Occipital lobe (tissue), 2 donors: Measurements from ENCODE around the gene PNPLA5. TPM values are rescaled to one million over a fixed set of nuclear protein-coding genes. Genes with fewer than 3 reads are reported as not detected.

Experiments used
- DNase-seq: peaks from one replicate; lab custom pipeline; 2025; lab: John Stamatoyannopoulos, UW
- total RNA-seq: library from RNA; depleted of rRNA; stranded (reverse); fragments of >200 nt; gene quantifications from one replicate; pipeline ENCODE4 v1.2.3, GENCODE V29; 2014

The PNPLA5 gene
- total RNA-seq, 1 donor from 2014 or later: not detected

DNA sequence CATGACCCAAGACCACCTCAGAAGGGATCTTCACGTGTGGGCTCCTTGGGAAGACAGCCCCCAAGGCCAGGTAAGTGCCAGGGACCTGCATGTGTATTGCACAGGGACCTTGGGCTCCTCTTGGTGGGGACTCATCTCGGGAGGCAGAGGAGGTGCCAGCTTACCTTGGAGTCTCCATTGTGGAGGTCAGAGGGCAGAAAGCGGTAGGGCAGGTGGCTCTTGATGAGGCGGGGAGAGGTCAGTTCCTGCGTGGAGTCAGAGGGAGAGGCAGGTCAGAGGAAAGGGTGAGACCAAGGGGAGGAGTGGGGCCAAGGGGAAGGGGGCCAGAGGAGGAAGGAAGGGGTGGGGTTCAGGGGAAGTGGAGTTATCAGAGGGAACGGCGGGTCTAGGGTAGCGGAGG lies 52.0 kb downstream of the PNPLA5 start:
- no peak for DNase-seq

GRCh38 chr22:43838571-43839307 lies 53.1 kb downstream of the PNPLA5 start:
- DNase-seq: no peak

GRCh38 chr22:43838161-43838560 lies 53.7 kb downstream of the PNPLA5 start:
- no peak for DNase-seq

DNA sequence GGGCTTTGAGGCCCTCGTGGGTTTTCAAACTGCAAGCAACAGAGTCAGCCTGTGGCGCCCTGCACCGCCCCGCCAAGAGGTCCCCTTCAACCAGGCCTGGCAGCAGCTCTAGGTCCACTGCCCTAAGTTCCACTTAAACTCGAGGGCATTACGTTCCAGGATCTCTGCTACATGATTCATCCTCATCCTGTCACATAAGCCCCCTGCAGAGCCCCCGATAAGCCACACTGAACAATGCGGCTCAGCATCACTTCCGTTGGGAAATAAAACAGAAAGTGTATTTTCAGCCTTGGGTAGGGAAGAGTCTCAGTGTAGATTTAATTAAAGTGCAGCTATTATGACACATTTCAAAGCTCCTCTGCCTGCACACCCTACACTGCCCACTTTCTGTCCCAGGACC lies 54.1 kb downstream of the PNPLA5 start:
- no peak for DNase-seq

- DNase-seq: no peak
Observed at GRCh38 chr22:43835736-43836135, 56.1 kb downstream of the PNPLA5 start.

GRCh38 chr22:43835166-43835565 lies 56.6 kb downstream of the PNPLA5 start:
- DNase-seq: no peak

DNA sequence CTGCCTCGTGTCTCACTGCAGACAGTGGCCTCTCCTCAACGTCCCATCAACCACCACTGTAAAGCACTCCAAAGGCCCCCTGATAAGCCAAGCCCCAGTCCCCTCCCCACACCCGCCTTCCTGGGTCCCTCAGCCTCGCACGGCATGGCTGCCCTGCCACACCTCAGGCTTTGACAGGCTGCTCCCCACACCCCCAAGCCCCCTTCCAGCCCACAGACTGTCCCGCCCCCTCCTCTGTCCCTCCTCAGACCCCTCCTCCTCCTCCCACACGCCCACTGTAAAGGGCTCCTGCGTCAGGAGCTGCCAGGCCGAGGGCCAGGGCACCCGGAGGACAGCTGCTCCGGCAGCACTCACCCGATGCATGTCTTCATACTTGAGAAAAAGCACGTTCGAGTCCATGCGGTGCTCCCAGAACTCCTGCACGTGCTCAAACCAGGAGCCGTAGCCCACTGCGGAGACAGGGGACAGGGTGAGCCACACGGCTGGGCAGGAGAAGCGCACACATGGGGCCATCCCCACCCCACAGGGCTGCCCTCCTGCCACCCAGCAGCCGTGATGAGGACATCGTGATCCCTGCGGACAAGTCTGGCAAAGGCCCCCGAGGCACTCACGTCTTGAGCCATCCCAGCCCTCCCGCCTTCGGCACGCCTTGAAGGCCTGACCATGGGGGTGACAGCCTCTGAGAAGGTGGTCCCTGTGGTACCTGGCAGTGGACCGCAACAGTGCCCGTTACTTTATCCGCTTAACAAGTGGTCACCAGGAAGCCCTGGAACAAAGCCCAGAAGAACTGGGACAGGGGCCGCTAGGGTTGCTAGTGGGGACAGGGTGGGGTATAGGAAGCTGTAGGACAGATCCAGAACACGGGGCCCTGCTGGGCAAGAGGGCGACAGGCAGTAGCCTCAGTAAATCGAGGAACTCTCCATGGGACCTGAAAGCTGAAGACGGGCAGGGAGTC lies 58.2 kb downstream of the PNPLA5 start:
- no peak for DNase-seq

DNA sequence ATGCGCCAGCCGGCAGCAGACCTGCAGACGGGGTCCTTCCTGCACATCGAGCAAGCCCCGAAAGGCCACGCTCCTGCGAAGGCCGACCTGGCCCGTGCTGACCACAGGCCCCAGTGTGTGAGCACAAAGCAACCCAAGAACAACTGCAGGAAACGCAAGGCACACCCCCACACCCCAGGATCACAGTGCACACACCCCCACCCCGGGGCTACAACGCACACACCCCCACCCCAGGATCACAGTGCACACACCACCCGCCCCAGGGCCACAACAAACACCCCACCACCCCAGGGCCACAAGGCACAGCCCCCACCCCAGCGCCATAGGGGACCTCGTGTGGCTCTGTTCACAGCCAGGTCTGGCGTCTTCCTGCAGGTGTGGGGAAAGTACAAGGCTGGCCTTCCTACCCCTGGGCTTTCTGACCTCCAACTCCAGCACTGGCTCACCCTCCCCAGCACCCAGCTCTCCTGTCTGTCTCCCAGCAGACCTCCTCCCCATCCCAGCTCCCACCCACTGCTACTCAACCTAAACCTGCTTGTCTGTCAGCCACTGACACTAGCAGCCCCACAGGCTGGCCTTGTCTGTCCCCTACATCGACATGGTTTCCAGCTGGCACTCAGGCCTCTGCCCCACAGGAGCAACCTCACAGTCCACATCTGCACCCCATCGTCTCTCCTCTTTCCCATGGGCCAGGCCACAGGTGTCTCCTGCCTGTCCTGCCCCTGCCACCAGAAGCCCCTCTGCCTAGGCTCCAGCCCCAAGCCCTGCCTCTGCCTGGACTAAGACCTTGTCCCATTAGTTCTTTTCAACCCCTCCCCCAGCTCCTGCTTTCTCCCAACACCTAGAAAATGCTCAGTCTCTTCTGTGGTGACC lies 59.2 kb downstream of the PNPLA5 start:
- no peak for DNase-seq

- no peak for DNase-seq
Observed at GRCh38 chr22:43831561-43832392, 60.0 kb downstream of the PNPLA5 start.

DNA sequence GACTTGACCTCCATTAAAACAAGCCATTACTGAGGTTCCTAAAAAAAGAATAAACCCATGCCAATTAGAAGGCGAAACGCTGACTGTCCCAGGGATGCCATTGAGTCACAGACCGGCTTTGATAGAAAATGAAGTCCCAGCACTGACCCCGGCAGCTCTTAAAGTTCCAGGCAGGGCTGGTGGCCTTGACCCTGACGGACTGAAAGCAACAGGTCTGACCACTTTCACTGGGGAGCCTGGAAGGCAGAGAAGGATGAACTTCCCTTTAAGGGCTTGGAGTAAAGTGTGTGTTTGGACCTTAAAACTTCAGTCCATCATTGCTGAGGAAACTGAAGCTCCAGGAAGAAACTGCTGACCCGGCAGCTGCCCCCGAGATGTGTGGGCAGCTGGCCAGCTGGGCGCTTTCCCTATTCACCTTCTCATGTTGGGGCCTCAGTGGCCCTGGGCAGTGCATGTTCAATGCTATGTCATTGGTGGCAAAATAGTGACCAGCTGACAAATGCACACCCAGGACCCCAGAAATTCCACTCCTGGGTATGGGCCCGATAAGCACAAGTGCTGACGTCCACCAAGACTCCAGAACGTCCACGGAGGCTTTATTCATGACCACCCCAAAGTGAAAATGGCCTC lies 60.8 kb downstream of the PNPLA5 start:
- no peak for DNase-seq

DNA sequence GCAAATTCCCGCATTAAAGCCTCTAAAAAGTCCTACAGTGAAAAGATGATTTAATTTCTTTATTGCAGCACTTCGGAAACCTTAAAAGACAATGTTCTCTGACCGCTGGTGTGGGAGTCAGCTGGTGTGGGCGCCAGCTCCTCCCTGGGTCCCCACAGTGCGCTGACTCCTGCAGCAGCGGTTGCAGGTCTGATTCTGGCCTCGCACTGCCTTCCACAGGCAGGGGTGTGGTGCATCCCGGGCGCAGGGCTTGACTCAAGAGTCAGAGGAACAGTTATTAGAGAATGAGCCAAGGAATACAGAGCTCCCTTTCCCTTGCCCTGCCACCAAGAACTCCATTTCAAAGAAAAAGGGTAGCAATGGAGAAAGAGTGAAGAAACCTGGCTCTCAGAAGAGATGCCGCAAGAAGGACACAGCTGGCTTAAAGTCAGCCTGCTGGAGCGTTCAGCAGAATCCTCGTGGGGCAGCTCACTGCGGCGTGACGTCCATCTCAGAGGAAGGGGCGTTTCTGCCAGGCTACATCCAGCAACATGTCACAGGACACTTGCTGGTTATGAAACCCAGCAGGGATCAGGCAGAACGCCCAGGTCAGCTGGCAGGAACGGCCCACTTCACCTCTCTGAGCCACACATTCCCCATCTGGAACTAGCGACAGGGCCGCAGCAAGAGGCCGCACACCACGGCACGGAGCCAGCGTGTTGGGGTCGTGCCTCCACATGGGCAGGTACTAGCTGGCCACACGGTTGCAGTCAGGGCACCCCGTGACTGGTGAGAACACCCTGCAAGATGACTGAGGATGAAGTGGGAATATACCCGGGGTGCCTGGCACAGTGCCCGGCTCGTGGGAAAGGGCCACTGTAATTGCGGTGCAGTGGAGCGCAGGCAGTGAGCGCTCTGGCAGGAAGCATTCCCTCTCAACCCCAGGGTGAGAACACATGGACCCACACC lies 61.6 kb downstream of the PNPLA5 start:
- DNase-seq: no peak

Other genes with a start within 250 kb of the PNPLA5 start
- 8.3 TPM for gene EFCAB6, start 79.7 kb downstream of the PNPLA5 start, total RNA-seq
- gene SULT4A1, start 29.5 kb downstream of the PNPLA5 start, total RNA-seq: 51.6 TPM
- gene PNPLA3, start 31.8 kb upstream of the PNPLA5 start, total RNA-seq: 12.8 TPM
- gene SAMM50, start 63.4 kb upstream of the PNPLA5 start, total RNA-seq: 31.0 TPM
- gene PARVB, start 132.3 kb upstream of the PNPLA5 start, total RNA-seq: 5.1 TPM